H1 (cell line): Measurements from ENCODE around the gene IFT122. TPM values are rescaled to one million over a fixed set of nuclear protein-coding genes. Genes with fewer than 3 reads are reported as not detected.

Experiments
- CTCF ChIA-PET: fragments of 300-600 bp; sonication (Branson Sonifier 250); formaldehyde crosslinking; loops from one replicate; lab custom pipeline; 2021; ENCODE audit not compliant: partially characterized antibody; lab: Charles Lee
- POLR2A ChIA-PET: fragments of 300-600 bp; sonication (Branson Sonifier 250); formaldehyde crosslinking; loops from one replicate; lab custom pipeline; 2021; ENCODE audit warnings: inconsistent platforms; ENCODE audit not compliant: partially characterized antibody; lab: Charles Lee
- DNase-seq, 2 experiments: peaks; one replicate each; pipeline versions ENCODE4 v3.0.0 to v3.0.0-alpha.2; 2010 to 2022; ENCODE audit warnings: low spot score in 2 of 2, low read depth in 1 of 2, mixed read lengths in 1 of 2
- FAIRE-seq: peaks from 2 replicates; lab custom pipeline; 2011; peaks lifted over from hg19 to GRCh38; lab: Jason Lieb, UNC
- H2AFZ ChIP-seq: 2 replicates; pipeline ENCODE4 v1.8.1; 2012; ENCODE audit warnings: low read length, inconsistent platforms
- H2AK5ac ChIP-seq: 2 replicates; pipeline ENCODE4 v1.6.1; 2013; ENCODE audit warnings: low read depth, low read length
- H2BK120ac ChIP-seq: replicated peaks from 2 replicates; pipeline ENCODE3; 2013; ENCODE audit warnings: low read depth, low read length, inconsistent platforms
- H2BK12ac ChIP-seq: 2 replicates; pipeline ENCODE4 v1.6.1; 2013; ENCODE audit warnings: low read depth, low read length
- H2BK15ac ChIP-seq: 2 replicates; pipeline ENCODE4 v1.6.1; 2013; ENCODE audit warnings: low read length
- H2BK20ac ChIP-seq: 2 replicates; pipeline ENCODE4 v1.6.1; 2013; ENCODE audit warnings: low read length
- H2BK5ac ChIP-seq: 2 replicates; pipeline ENCODE4 v1.6.1; 2013; ENCODE audit warnings: low read depth, low read length
- H3K14ac ChIP-seq: 2 replicates; pipeline ENCODE4 v1.6.1; 2013; ENCODE audit warnings: inconsistent platforms; ENCODE audit not compliant: insufficient read length
- H3K18ac ChIP-seq: 2 replicates; pipeline ENCODE4 v1.6.1; 2013; ENCODE audit warnings: low read length; ENCODE audit errors: extremely low read depth
- H3K23ac ChIP-seq: 2 replicates; pipeline ENCODE4 v1.6.1; 2013; ENCODE audit warnings: inconsistent platforms; ENCODE audit not compliant: insufficient read length
- H3K23me2 ChIP-seq: 2 replicates; pipeline ENCODE4 v1.6.1; 2013; ENCODE audit warnings: low read depth, low read length
- H3K27ac ChIP-seq: 2 replicates; pipeline ENCODE4 v1.6.1; 2011; ENCODE audit warnings: low read depth, low read length, inconsistent platforms
- H3K27me3 ChIP-seq, 4 experiments: replicated peaks in 1 of 4; 1 replicate in 1 of 4; 2 replicates in 3 of 4; pipeline versions ENCODE4 v1.6.1 to v1.8.1; 2011 to 2013; ENCODE audit warnings: low read length in 3 of 4, mild to moderate bottlenecking in 3 of 4, inconsistent platforms in 2 of 4, mixed read lengths in 2 of 4, moderate library complexity in 1 of 4; ENCODE audit not compliant: control insufficient read depth in 3 of 4, insufficient read depth in 3 of 4; ENCODE audit errors: extremely low read depth in 1 of 4
- H3K36me3 ChIP-seq, 4 experiments: 2 replicates each; pipeline versions ENCODE4 v1.6.1 to v1.8.1; 2011 to 2013; ENCODE audit warnings: mild to moderate bottlenecking in 4 of 4, low read length in 3 of 4, moderate library complexity in 2 of 4, control low read depth in 1 of 4, inconsistent platforms in 1 of 4; ENCODE audit not compliant: insufficient read depth in 4 of 4, control insufficient read depth in 2 of 4
- H3K4ac ChIP-seq: replicated peaks from 2 replicates; pipeline ENCODE3; 2013; ENCODE audit warnings: low read length, low read depth, mixed read lengths, inconsistent platforms; ENCODE audit not compliant: insufficient read length
- H3K4me1 ChIP-seq, 4 experiments: replicated peaks in 1 of 4; 1 replicate in 1 of 4; 2 replicates in 3 of 4; pipeline versions ENCODE4 v1.6.1 to v1.8.1; 2011 to 2013; ENCODE audit warnings: low read length in 3 of 4, inconsistent platforms in 2 of 4, mixed read lengths in 1 of 4; ENCODE audit not compliant: insufficient read depth in 4 of 4, control insufficient read depth in 3 of 4
- H3K4me2 ChIP-seq, 2 experiments: 2 replicates each; pipeline versions ENCODE4 v1.6.1 to v1.8.1; 2011 to 2013; ENCODE audit warnings: low read depth in 2 of 2, low read length in 2 of 2, control low read depth in 1 of 2, inconsistent platforms in 1 of 2, mild to moderate bottlenecking in 1 of 2; ENCODE audit not compliant: insufficient read depth in 1 of 2
- H3K4me3 ChIP-seq, 4 experiments: fragments of 200-600, 300-600 bp in 1 of 4; sonication (generic), shearing (Covaris generic), sonication (Bioruptor Twin) in 1 of 4; 2 replicates each; pipeline versions ENCODE4 v1.5.1 to v1.8.1; 2011 to 2016; ENCODE audit warnings: low read length in 4 of 4, low read depth in 3 of 4, control low read depth in 2 of 4, inconsistent platforms in 2 of 4, mild to moderate bottlenecking in 2 of 4, mixed read lengths in 1 of 4, moderate library complexity in 1 of 4; ENCODE audit not compliant: insufficient read depth in 2 of 4; ENCODE audit errors: extremely low read depth in 1 of 4
- H3K56ac ChIP-seq: replicated peaks from 2 replicates; pipeline ENCODE3; 2013; ENCODE audit warnings: low read depth, mild to moderate bottlenecking, mixed read lengths, low read length, inconsistent platforms; ENCODE audit not compliant: insufficient read length
- H3K79me1 ChIP-seq: 2 replicates; pipeline ENCODE4 v1.6.1; 2013; ENCODE audit warnings: low read depth, low read length, control low read depth
- H3K79me2 ChIP-seq, 2 experiments: 2 replicates each; pipeline versions ENCODE4 v1.6.1 to v1.8.1; 2012 to 2013; ENCODE audit warnings: low read length in 2 of 2, mild to moderate bottlenecking in 2 of 2, inconsistent platforms in 1 of 2; ENCODE audit not compliant: insufficient read depth in 2 of 2, control insufficient read depth in 1 of 2
- H3K9ac ChIP-seq, 4 experiments: replicated peaks in 1 of 4; 1 replicate in 1 of 4; 2 replicates in 3 of 4; pipeline versions ENCODE4 v1.6.1 to v1.8.1; 2011 to 2013; ENCODE audit warnings: low read depth in 3 of 4, low read length in 3 of 4, control low read depth in 2 of 4, mild to moderate bottlenecking in 2 of 4, moderate library complexity in 2 of 4, inconsistent platforms in 1 of 4; ENCODE audit errors: extremely low read depth in 1 of 4
- H3K9me3 ChIP-seq, 2 experiments: 2 replicates each; pipeline versions ENCODE4 v1.6.1 to v1.8.1; 2012 to 2013; ENCODE audit warnings: mild to moderate bottlenecking in 2 of 2, moderate library complexity in 2 of 2, control low read depth in 1 of 2, inconsistent platforms in 1 of 2, low read depth in 1 of 2, low read length in 1 of 2, mixed read lengths in 1 of 2; ENCODE audit not compliant: insufficient read depth in 2 of 2
- H4K20me1 ChIP-seq, 2 experiments: replicated peaks in 1 of 2; 2 replicates each; pipeline versions ENCODE3 to v1.8.1; 2011 to 2013; ENCODE audit warnings: inconsistent platforms in 2 of 2, low read length in 2 of 2, mild to moderate bottlenecking in 1 of 2; ENCODE audit not compliant: insufficient read depth in 2 of 2, control insufficient read depth in 1 of 2
- H4K5ac ChIP-seq: 2 replicates; pipeline ENCODE4 v1.6.1; 2013; ENCODE audit warnings: low read length, low read depth, mixed read lengths, inconsistent platforms; ENCODE audit not compliant: insufficient read length
- H4K8ac ChIP-seq: 2 replicates; pipeline ENCODE4 v1.8.0; 2013; ENCODE audit warnings: mild to moderate bottlenecking, moderate library complexity, low read length, inconsistent platforms; ENCODE audit not compliant: insufficient read depth; ENCODE audit errors: extremely low read depth
- H4K91ac ChIP-seq: replicated peaks from 2 replicates; pipeline ENCODE3; 2013; ENCODE audit warnings: low read length, mixed read lengths, inconsistent platforms; ENCODE audit not compliant: insufficient read length
- BRCA1 ChIP-seq: IDR thresholded peaks from 2 replicates; pipeline ENCODE4 v1.6.1; 2012; ENCODE audit warnings: low read depth, low read length, improper control_type of control experiment
- KDM5A ChIP-seq: fragments of 200-600 bp; IDR thresholded peaks from 2 replicates; pipeline ENCODE4 v1.7.1; 2012; ENCODE audit warnings: mild to moderate bottlenecking, low read length, inconsistent platforms, mixed read lengths
- POU5F1 ChIP-seq: IDR thresholded peaks from 2 replicates; pipeline ENCODE4 v1.6.1; 2011; ENCODE audit warnings: low read depth, mild to moderate bottlenecking, low read length, moderate library complexity
- WGBS, 2 experiments: shearing (Covaris generic) in 1 of 2; methylation state at CpG; one replicate each; pipeline versions ENCODE4 v1.1.6 to v1.1.7; 2013 to 2015; ENCODE audit warnings: low lambda C conversion rate in 2 of 2, mixed read lengths in 2 of 2, inconsistent platforms in 1 of 2, low coverage in 1 of 2, missing lambda C conversion rate in 1 of 2; ENCODE audit not compliant: insufficient replicate concordance in 2 of 2, insufficient coverage in 1 of 2, insufficient read length in 1 of 2; ENCODE audit errors: extremely low coverage in 1 of 2, missing lambda C conversion rate in 1 of 2; 5-methylcytosine and 5-hydroxymethylcytosine counted together
- polyA plus RNA-seq, 7 experiments: library from polyadenylated mRNA; depleted of rRNA in 3 of 7; stranded (reverse) in 5 of 7; unstranded in 2 of 7; fragments of >200 nt in 5 of 7; fragments of 200-250 nt in 2 of 7; gene quantifications; 1 replicate in 5 of 7; 2 replicates in 1 of 7; 4 replicates in 1 of 7; pipeline versions ENCODE4 v1.2.1 to v1.2.3, GENCODE V29; 2011 to 2013; ENCODE audit warnings: missing spikeins in 2 of 7, mixed read lengths in 2 of 7
- total RNA-seq: library from RNA; stranded (reverse); fragmentation: NEBNext Ultra II Directional; extraction: Animal tissue kit (Norgen Biotek cat#: 25700); gene quantifications from 2 replicates; pipeline ENCODE4 v1.2.1, GENCODE V29; 2021

The IFT122 gene
- total and polyA plus RNA-seq, 2 of the 8 experiments (the other 6 are each of a cell fraction or from before 2014, with no cell fraction given), result 23.7 to 25.1 TPM

- Histone ChIP-seq H3K4me2 (no peak overlapping the region), H4K5ac (no peak overlapping the region), H2AK5ac (no peak overlapping the region), H3K27me3 (no peaks in the 10 kb centered on the region), H2BK5ac (no peak overlapping the region), H3K4me1 (peaks cover 3 to 21% (median 9%) of the 10 kb centered on the region in 4 experiments), H3K4ac (no peak overlapping the region), H4K91ac (no peak overlapping the region), H2BK20ac (no peak overlapping the region), H4K20me1 (no peaks in the 10 kb centered on the region), H2BK15ac (no peak overlapping the region), H2BK120ac (no peak overlapping the region), H4K8ac (no peak overlapping the region; the same call in 1 of the 2 replicates), H3K9me3 (no peaks in the 10 kb centered on the region), H2AFZ (0 out of 2 replicates have a peak overlapping the region, but pooled peaks have one; percentile 9), H3K18ac (peak overlapping the region; percentile 60; the same call in 1 of the 2 replicates), H3K27ac (no peak overlapping the region), H3K14ac (no peak overlapping the region), H3K79me2 (no peaks in the 10 kb centered on the region), H3K4me3 (no peak overlapping the region), H3K36me3 (no peaks in the 10 kb centered on the region), H2BK12ac (peak overlapping the region; percentile 68; the same call in 1 of the 2 replicates), H3K9ac (no peak overlapping the region), H3K56ac (no peak overlapping the region), H3K23me2 (peaks cover 2% of the 10 kb centered on the region; the same call in 1 of the 2 replicates), H3K23ac (no peak overlapping the region), H3K79me1 (no peaks in the 10 kb centered on the region)
- TF ChIP-seq KDM5A (no peak), POU5F1 (no peak), BRCA1 (no peak)
- DNase-seq (no peak), FAIRE-seq (no peak)
- ChIA-PET CTCF (interaction anchor here (1.2 to 1.7 kb wide), 3 partner anchors 13 to 82 kb away, joined by 3 to 6 read pairs (median 4); no protein-coding TSS in a partner anchor), POLR2A (interaction anchor here (0.7 to 2.7 kb wide), 8 partner anchors 9 to 67 kb away, joined by 3 to 12 read pairs (median 4); no protein-coding TSS in a partner anchor)
- WGBS, 2 experiments, result 92% methylated on average over 11 of the region's 11 CpGs; no CpG with 5 or more reads in 1 of the 2 experiments
These were observed 87.2 kb downstream of the IFT122 start for GRCh38 chr3:129527262-129527661.
